ENCODE measurements around the gene SLC6A1.

DNA sequence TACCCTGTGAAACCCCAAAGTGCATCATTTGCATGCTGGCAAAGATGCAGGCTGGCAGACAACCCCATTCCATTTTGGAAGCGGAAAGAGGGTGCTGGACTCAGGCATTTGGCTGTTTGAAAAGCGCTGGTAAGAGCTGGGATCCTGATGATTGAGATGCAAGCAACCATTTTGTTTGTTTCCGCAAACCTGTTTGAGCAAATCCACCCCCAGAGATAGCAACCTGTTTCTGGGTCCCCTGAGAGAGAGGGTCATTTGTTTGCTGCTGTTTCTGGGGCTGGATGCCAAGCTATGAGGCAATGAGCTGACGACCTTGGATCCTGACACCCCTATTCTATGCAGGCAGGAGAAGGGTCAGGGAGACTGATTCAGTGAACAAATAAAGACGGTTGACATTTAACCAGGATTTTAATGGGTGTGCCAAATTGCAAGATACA, 9.8 kb downstream of the SLC6A1 start:
- TF ChIP-seq SPI1 (IDR thresholded peaks at IDR 0.05; ENCODE audit: low read depth, low read length) (no peak), POLR2AphosphoS5 (IDR thresholded peaks at IDR 0.05; ENCODE audit: low read depth, low read length) (no peak), POLR2A (IDR thresholded peaks at IDR 0.05; ENCODE audit: low read depth, low read length) (no peak), TAF1 (IDR thresholded peaks at IDR 0.05; ENCODE audit: low read depth, low read length) (no peak), PAX5 (IDR thresholded peaks at IDR 0.05; ENCODE audit: insufficient read depth, low read length, severe bottlenecking) (no peak)
